ENCODE results near the gene CEMP1. TPM values are rescaled to one million over a fixed set of nuclear protein-coding genes. Genes with fewer than 3 reads are reported as not detected.

The CEMP1 gene
- total RNA-seq, 1 donor from 2014 or later, result not detected

DNA sequence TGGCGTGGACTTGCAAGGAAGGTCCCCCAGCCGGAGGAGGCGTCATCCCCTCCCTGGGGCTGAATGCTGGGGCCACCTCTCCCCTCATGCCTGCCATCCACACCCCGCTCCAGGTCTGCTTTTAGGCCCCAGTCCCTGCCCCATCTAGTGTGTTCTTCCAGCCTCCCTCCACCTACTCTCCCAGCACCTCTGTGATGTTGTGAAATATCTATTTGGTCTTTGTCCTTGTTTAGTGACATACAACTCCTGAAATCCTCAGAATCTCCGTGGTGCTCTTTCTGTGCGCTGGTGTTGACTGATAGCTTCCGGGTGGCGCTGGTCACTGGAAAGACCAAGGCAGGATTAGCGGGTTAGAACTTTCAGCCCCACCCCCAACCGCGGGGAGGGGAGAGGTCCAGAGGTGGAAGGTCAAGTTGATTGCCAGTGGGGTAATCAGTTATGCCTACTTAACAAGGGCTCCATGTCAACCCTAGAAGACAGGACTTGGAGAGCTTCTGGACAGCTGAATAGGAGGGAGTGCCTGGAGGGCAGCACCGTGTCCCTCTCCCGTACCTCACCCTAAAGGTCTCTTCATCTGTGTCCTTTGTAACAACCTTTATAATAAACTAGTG lies 46.2 kb downstream of the CEMP1 start:
- TF ChIP-seq, protein P1, sequence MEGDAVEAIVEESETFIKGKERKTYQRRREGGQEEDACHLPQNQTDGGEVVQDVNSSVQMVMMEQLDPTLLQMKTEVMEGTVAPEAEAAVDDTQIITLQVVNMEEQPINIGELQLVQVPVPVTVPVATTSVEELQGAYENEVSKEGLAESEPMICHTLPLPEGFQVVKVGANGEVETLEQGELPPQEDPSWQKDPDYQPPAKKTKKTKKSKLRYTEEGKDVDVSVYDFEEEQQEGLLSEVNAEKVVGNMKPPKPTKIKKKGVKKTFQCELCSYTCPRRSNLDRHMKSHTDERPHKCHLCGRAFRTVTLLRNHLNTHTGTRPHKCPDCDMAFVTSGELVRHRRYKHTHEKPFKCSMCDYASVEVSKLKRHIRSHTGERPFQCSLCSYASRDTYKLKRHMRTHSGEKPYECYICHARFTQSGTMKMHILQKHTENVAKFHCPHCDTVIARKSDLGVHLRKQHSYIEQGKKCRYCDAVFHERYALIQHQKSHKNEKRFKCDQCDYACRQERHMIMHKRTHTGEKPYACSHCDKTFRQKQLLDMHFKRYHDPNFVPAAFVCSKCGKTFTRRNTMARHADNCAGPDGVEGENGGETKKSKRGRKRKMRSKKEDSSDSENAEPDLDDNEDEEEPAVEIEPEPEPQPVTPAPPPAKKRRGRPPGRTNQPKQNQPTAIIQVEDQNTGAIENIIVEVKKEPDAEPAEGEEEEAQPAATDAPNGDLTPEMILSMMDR (conservative IDR thresholded peaks at IDR 0.05), result no peak
- Mint-ChIP-seq H3K36me3 (ENCODE audit: low read depth) (no peaks in the 10 kb centered on the region), H3K27me3 (ENCODE audit: low read depth) (no peaks in the 10 kb centered on the region), H3K9me3 (no peaks in the 10 kb centered on the region), H3K4me1 (peaks cover 23% of the 10 kb centered on the region), H3K27ac (ENCODE audit: unreplicated experiment) (no peak overlapping the region), H3K4me3 (no peak overlapping the region)
- DNase-seq (ENCODE audit: low read depth, low spot score), result no peak

DNA sequence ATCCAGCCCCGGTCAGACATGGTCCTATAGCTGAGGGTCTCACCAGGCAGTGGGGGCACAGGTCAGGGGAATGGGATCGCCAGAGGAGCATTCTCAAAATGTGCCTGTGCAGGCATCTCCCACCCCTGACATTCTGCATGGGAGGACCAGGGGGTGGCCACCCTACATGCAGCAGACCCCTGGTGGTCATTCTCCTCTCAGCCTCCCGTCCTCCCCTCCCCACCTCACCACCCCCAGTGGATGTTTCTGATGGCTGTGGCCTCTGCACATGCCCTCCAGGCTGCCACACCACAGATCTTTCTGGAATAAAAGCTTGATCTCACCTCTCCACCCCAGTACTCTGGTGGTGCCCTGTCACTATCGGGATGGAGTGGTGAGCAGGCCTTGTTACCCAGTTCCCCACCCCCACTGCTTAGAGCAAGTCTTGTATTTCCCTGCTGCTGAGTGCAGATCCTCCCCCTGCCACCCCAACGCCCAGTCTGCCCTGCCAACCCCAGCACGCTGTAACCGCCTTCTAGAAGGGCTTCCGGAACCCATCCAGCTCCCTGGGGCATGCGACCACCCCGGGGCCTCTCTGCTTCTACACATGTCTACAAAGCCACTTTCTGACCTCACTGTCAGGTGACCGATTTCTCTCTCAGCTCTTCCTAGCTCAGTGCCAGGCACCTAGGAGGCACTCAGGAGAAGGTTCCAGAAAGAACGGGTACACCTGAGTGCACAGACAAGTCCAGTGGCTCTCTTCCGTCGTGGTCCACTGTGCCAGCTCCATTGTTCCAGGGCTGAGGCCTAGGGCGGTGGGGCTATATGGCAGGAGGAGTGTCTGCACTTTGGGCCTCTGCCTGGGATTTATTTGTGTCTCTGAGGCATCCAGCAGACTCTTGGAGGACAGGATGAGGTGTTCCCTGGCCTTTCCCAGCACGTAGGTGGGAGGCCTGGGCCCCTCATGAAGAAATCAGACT lies 47.0 kb downstream of the CEMP1 start:
- no peak overlapping the region for H3K4me3 Mint-ChIP-seq
- H3K27me3 Mint-ChIP-seq (ENCODE audit: low read depth), result no peaks in the 10 kb centered on the region
- no peak overlapping the region for H3K27ac Mint-ChIP-seq (ENCODE audit: unreplicated experiment)
- TF ChIP-seq, protein P1 (conservative IDR thresholded peaks at IDR 0.05), result no peak
- no peak for DNase-seq (ENCODE audit: low read depth, low spot score)
- H3K4me1 Mint-ChIP-seq, result peaks cover 23% of the 10 kb centered on the region
- H3K36me3 Mint-ChIP-seq (ENCODE audit: low read depth), result no peaks in the 10 kb centered on the region
- H3K9me3 Mint-ChIP-seq, result no peaks in the 10 kb centered on the region

DNA sequence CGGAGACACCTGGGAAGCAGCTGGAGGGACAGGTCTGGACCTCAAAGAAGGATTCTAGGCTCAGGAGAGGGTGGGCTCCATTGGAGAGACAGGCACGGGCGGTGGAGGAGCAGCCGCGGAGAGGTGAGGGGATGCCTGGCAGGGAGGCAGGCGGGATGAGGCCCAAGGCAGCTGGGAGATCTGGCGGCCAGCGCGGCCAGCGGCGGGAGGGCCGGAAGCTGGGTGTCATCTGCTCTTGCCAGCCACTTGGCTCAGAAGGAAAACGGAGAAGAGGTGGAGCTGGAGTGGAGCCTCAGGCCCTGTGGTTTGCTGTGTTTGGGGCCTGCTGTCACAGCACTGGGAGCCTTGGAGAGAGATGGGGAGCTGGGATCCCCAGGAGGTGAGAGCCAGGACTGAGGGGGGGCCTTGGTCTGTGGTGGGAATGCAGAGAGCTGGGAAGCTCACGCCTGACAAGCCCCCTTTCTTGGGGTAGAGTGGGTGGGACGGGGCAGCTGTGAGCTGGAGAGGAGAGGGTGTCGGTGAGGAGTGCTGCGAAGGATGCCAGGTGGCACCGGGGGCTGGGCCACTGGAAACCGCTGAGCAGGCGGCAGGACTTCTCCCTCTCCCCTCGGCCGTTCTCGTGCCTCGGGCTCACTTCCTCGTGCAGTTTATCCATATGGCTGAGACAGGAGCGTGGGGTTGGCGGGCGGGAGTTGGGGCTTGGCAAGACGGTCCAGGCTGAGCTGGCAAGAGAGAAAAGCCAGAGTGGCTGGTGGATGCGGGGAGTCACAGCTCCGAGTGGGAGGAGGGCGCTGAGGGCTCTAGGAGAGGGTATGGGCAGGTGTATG lies 48.3 kb downstream of the CEMP1 start:
- Mint-ChIP-seq H3K36me3 (ENCODE audit: low read depth) (no peaks in the 10 kb centered on the region), H3K4me3 (no peak overlapping the region), H3K4me1 (peaks cover 23% of the 10 kb centered on the region), H3K27me3 (ENCODE audit: low read depth) (no peaks in the 10 kb centered on the region), H3K9me3 (no peaks in the 10 kb centered on the region), H3K27ac (ENCODE audit: unreplicated experiment) (no peak overlapping the region)
- no peak for DNase-seq (ENCODE audit: low read depth, low spot score)
- TF ChIP-seq, protein P1 (conservative IDR thresholded peaks at IDR 0.05), result no peak

DNA sequence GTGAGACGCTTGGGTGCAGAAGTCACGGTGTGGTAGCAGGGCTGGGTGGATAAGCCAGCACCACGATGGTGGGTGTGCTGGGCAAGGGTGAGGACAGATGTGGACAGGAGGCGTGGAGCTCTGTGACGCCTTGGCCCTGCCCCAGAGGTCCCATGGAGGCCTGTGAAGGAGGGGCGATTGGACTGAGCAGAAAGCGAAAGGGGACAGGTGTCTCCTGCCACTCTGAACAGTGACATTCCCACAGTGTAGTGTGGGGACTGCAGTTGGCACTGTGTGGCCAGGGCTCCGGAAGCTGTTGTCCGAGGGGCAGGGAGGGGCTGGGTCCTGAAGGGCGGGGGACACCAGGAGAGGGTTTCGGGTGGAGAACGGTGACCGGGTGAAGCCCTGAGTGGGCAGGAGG lies 49.0 kb downstream of the CEMP1 start:
- no peak for DNase-seq (ENCODE audit: low read depth, low spot score)
- no peaks in the 10 kb centered on the region for H3K27me3 Mint-ChIP-seq (ENCODE audit: low read depth)
- H3K36me3 Mint-ChIP-seq (ENCODE audit: low read depth), result no peaks in the 10 kb centered on the region
- peaks cover 23% of the 10 kb centered on the region for H3K4me1 Mint-ChIP-seq
- no peaks in the 10 kb centered on the region for H3K9me3 Mint-ChIP-seq
- TF ChIP-seq, protein P1 (conservative IDR thresholded peaks at IDR 0.05), result no peak
- H3K27ac Mint-ChIP-seq (ENCODE audit: unreplicated experiment), result no peak overlapping the region
- no peak overlapping the region for H3K4me3 Mint-ChIP-seq

DNA sequence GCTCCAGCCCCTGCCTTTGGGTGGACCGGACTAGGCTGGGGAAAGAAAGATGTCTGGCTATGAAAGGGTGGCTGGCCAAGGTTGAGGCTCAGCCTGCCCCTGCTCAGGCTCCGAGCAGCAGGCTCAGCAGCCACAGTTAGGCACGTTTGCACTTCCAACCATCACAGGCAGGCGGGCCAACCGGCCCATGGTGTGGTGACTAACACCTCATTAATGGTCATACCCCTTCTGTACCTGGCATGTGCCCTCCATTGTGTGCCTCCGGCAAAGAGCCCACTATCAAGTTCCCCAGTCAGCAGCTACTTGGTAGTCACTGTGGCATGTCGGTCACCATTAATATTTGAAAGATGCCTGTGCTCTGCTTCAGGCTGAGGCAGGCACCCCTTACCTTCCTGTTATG lies 49.5 kb downstream of the CEMP1 start:
- TF ChIP-seq, protein P1 (conservative IDR thresholded peaks at IDR 0.05), result no peak
- Mint-ChIP-seq H3K27me3 (ENCODE audit: low read depth) (peaks cover 2% of the 10 kb centered on the region), H3K4me3 (no peak overlapping the region), H3K4me1 (peaks cover 25% of the 10 kb centered on the region), H3K9me3 (no peaks in the 10 kb centered on the region), H3K27ac (ENCODE audit: unreplicated experiment) (no peak overlapping the region), H3K36me3 (ENCODE audit: low read depth) (no peaks in the 10 kb centered on the region)
- DNase-seq (ENCODE audit: low read depth, low spot score), result no peak

All from neural crest cell (in vitro differentiated cells).